ENCODE data around the gene GET3. TPM values are rescaled to one million over a fixed set of nuclear protein-coding genes. Genes with fewer than 3 reads are reported as not detected.

GET3 gene
- total RNA-seq, 1 experiment from 2014 or later, result 110 TPM

DNA sequence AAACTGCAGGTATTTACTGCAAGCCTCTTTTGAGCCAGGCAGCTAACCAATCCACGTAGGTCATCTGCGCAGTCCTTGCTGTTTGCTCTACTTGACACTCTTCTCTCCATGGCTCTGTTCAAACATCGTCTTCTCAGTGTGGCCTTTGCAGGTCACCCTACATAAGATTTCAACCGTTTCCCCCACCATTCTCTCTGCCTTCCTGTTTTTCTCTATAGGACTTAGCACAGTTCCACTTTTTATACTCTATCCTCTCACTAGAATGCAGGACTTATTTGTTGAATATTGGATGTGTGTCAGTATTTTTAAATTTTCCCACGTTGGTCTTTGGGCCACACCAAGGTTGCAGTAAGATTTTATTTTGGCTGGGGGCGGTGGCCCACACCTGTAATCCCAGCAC, 39.2 kb upstream of the GET3 start:
- Mint-ChIP-seq H3K27me3 (ENCODE audit: low read depth) (no peaks in the 10 kb centered on the region; the same call in 1 of the 2 replicates), H3K9me3 (no peaks in the 10 kb centered on the region), H3K4me3 (peak overlapping the region; percentile 51), H3K4me1 (peaks cover 5% of the 10 kb centered on the region), H3K36me3 (peaks cover 30% of the 10 kb centered on the region), H3K27ac (peak overlapping the region; percentile 90)
- ATAC-seq (no peak), DNase-seq (ENCODE audit: low spot score) (no peak)
- no peak for TF ChIP-seq ARID4B (CRISPR knock-in tag; IDR thresholded peaks at IDR 0.05; ENCODE audit: borderline replicate concordance)
- no peak for TF ChIP-seq ZNF532 (CRISPR knock-in tag; IDR thresholded peaks at IDR 0.05; ENCODE audit: borderline replicate concordance)
- no peak for TF ChIP-seq ZNF416 (CRISPR knock-in tag; IDR thresholded peaks at IDR 0.05)
- TF ChIP-seq, protein P1, sequence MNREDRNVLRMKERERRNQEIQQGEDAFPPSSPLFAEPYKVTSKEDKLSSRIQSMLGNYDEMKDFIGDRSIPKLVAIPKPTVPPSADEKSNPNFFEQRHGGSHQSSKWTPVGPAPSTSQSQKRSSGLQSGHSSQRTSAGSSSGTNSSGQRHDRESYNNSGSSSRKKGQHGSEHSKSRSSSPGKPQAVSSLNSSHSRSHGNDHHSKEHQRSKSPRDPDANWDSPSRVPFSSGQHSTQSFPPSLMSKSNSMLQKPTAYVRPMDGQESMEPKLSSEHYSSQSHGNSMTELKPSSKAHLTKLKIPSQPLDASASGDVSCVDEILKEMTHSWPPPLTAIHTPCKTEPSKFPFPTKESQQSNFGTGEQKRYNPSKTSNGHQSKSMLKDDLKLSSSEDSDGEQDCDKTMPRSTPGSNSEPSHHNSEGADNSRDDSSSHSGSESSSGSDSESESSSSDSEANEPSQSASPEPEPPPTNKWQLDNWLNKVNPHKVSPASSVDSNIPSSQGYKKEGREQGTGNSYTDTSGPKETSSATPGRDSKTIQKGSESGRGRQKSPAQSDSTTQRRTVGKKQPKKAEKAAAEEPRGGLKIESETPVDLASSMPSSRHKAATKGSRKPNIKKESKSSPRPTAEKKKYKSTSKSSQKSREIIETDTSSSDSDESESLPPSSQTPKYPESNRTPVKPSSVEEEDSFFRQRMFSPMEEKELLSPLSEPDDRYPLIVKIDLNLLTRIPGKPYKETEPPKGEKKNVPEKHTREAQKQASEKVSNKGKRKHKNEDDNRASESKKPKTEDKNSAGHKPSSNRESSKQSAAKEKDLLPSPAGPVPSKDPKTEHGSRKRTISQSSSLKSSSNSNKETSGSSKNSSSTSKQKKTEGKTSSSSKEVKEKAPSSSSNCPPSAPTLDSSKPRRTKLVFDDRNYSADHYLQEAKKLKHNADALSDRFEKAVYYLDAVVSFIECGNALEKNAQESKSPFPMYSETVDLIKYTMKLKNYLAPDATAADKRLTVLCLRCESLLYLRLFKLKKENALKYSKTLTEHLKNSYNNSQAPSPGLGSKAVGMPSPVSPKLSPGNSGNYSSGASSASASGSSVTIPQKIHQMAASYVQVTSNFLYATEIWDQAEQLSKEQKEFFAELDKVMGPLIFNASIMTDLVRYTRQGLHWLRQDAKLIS (CRISPR knock-in tag; IDR thresholded peaks at IDR 0.05; ENCODE audit: borderline replicate concordance), result no peak
- TF ChIP-seq FOXK1 (CRISPR knock-in tag; IDR thresholded peaks at IDR 0.05), result no peak
- no peak for TF ChIP-seq CDX4 (CRISPR knock-in tag; IDR thresholded peaks at IDR 0.05; ENCODE audit: borderline replicate concordance)
- TF ChIP-seq ATF3 (CRISPR knock-in tag; conservative IDR thresholded peaks at IDR 0.05), result no peak
- TF ChIP-seq, protein P2, sequence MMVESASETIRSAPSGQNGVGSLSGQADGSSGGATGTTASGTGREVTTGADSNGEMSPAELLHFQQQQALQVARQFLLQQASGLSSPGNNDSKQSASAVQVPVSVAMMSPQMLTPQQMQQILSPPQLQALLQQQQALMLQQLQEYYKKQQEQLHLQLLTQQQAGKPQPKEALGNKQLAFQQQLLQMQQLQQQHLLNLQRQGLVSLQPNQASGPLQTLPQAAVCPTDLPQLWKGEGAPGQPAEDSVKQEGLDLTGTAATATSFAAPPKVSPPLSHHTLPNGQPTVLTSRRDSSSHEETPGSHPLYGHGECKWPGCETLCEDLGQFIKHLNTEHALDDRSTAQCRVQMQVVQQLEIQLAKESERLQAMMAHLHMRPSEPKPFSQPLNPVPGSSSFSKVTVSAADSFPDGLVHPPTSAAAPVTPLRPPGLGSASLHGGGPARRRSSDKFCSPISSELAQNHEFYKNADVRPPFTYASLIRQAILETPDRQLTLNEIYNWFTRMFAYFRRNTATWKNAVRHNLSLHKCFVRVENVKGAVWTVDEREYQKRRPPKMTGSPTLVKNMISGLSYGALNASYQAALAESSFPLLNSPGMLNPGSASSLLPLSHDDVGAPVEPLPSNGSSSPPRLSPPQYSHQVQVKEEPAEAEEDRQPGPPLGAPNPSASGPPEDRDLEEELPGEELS (CRISPR knock-in tag; IDR thresholded peaks at IDR 0.05), result no peak
- TF ChIP-seq GRHL2 (CRISPR knock-in tag; IDR thresholded peaks at IDR 0.05; ENCODE audit: insufficient replicate concordance, severe bottlenecking), result no peak
- TF ChIP-seq ZNF121 (CRISPR knock-in tag; IDR thresholded peaks at IDR 0.05), result no peak
- no peak for TF ChIP-seq ZNF219 (CRISPR knock-in tag; IDR thresholded peaks at IDR 0.05; ENCODE audit: borderline replicate concordance)
- no peak for TF ChIP-seq ESRRA (CRISPR knock-in tag; IDR thresholded peaks at IDR 0.05; ENCODE audit: borderline replicate concordance)
- ChIA-PET CTCF (no interaction called here), POLR2A (no interaction called here)
